ENCODE measurements around the gene EYA2. TPM values are rescaled to one million over a fixed set of nuclear protein-coding genes. Genes with fewer than 3 reads are reported as not detected.

Gene EYA2
- total and polyA plus RNA-seq, 11 donors: 0.30 to 4.2 (median 0.70) TPM

GRCh38 chr20:47043086-47043485, 148.4 kb downstream of the EYA2 start:
- DNase-seq: no peak
- Histone ChIP-seq H3K27me3 (peaks cover 0 to 21% (median 0%) of the 10 kb centered on the region in 9 donors), H3K27ac (no peak overlapping the region), H3K36me3 (no peaks in the 10 kb centered on the region), H3K4me1 (peaks cover 0 to 6% (median 0%) of the 10 kb centered on the region in 12 donors), H3K9me3 (peaks cover 0 to 23% (median 0%) of the 10 kb centered on the region in 12 donors), H3K4me3 (no peak overlapping the region)
- ATAC-seq: no peak
- TF ChIP-seq CTCF (IDR thresholded peaks at IDR 0.05) (no peak), POLR2A (IDR thresholded peaks at IDR 0.05) (no peak)
- WGBS, 4 donors: 54 to 68% (median 67%) methylated on average over 2 of the region's 2 CpGs
- intact Hi-C loops (cut with DNase I): no loop called here

GRCh38 chr20:47044938-47045337, 150.3 kb downstream of the EYA2 start:
- 96 to 100% (median 99%) methylated on average over 1 of the region's 1 CpG for WGBS, 4 donors
- H3K4me1 ChIP-seq: no peaks in the 10 kb centered on the region
- intact Hi-C loops (cut with DNase I): no loop called here
- H3K36me3 ChIP-seq: no peaks in the 10 kb centered on the region
- H3K27me3 ChIP-seq: peaks cover 0 to 21% (median 0%) of the 10 kb centered on the region in 9 donors
- ATAC-seq: no peak
- H3K4me3 ChIP-seq: no peak overlapping the region
- no peak for DNase-seq
- TF ChIP-seq CTCF (IDR thresholded peaks at IDR 0.05): no peak
- TF ChIP-seq POLR2A (IDR thresholded peaks at IDR 0.05): no peak
- no peak overlapping the region for H3K27ac ChIP-seq
- H3K9me3 ChIP-seq: peaks cover 0 to 23% (median 0%) of the 10 kb centered on the region in 12 donors

- Histone ChIP-seq H3K36me3 (no peaks in the 10 kb centered on the region), H3K4me1 (no peaks in the 10 kb centered on the region), H3K27ac (no peak overlapping the region), H3K27me3 (peaks cover 0 to 4% (median 0%) of the 10 kb centered on the region in 9 donors), H3K9me3 (peaks cover 0 to 23% (median 0%) of the 10 kb centered on the region in 12 donors), H3K4me3 (no peak overlapping the region)
- TF ChIP-seq POLR2A (IDR thresholded peaks at IDR 0.05) (no peak), CTCF (IDR thresholded peaks at IDR 0.05) (no peak)
- DNase-seq (no peak), ATAC-seq (no peak)
- intact Hi-C loops (cut with DNase I): no loop called here
- 84 to 89% (median 88%) methylated on average over 5 of the region's 5 CpGs for WGBS, 4 donors
These were observed 153.4 kb downstream of the EYA2 start for GRCh38 chr20:47048054-47048453.

GRCh38 chr20:47049771-47050170, 155.1 kb downstream of the EYA2 start:
- Histone ChIP-seq H3K4me3 (no peak overlapping the region), H3K36me3 (no peaks in the 10 kb centered on the region), H3K9me3 (peaks cover 0 to 21% (median 0%) of the 10 kb centered on the region in 12 donors), H3K27me3 (peaks cover 0 to 4% (median 0%) of the 10 kb centered on the region in 9 donors), H3K4me1 (no peaks in the 10 kb centered on the region), H3K27ac (no peak overlapping the region)
- no peak for DNase-seq
- no peak for TF ChIP-seq POLR2A (IDR thresholded peaks at IDR 0.05)
- TF ChIP-seq CTCF (IDR thresholded peaks at IDR 0.05): no peak
- intact Hi-C loops (cut with DNase I): no loop called here
- WGBS, 4 donors: 54 to 69% (median 63%) methylated on average over 7 of the region's 7 CpGs
- no peak for ATAC-seq

Measured in heart left ventricle (tissue), 16 donors.